BLaER1 treated with 17β-estradiol and CSF1 and Interleukin-3, amounts not matched to agents 10 nM and 100 nM (cell line): ENCODE results near the gene IL4R.
A peak's percentile ranks its signal among the peaks of the same experiment; 100 is the strongest.

Source experiments
- H3K27ac ChIP-seq, 11 experiments: shearing (Covaris generic); formaldehyde crosslinking; 2 replicates each; pipeline ENCODE4 v1.8.1; 2022
- H3K27me3 ChIP-seq, 11 experiments: shearing (Covaris generic); formaldehyde crosslinking; 2 replicates each; pipeline ENCODE4 v1.8.1; 2022
- H3K36me3 ChIP-seq, 11 experiments: shearing (Covaris generic); formaldehyde crosslinking; 2 replicates each; pipeline ENCODE4 v1.8.1; 2022
- H3K4me1 ChIP-seq, 10 experiments: shearing (Covaris generic); formaldehyde crosslinking; 2 replicates each; pipeline ENCODE4 v1.8.1; 2022
- H3K4me2 ChIP-seq, 11 experiments: shearing (Covaris generic); formaldehyde crosslinking; 2 replicates each; pipeline ENCODE4 v1.8.1; 2022
- H3K4me3 ChIP-seq, 10 experiments: shearing (Covaris generic); formaldehyde crosslinking; 2 replicates each; pipeline ENCODE4 v1.8.1; 2022
- H3K9ac ChIP-seq, 11 experiments: shearing (Covaris generic); formaldehyde crosslinking; 2 replicates each; pipeline ENCODE4 v1.8.1; 2022
- H3K9me3 ChIP-seq, 11 experiments: shearing (Covaris generic); formaldehyde crosslinking; replicated peaks in 1 of 11; 2 replicates each; pipeline ENCODE4 v1.8.1; 2022
- H4K20me1 ChIP-seq, 11 experiments: shearing (Covaris generic); formaldehyde crosslinking; 2 replicates each; pipeline ENCODE4 v1.8.1; 2022
- Cebpa-rat ChIP-seq, 11 experiments: shearing (Covaris generic); IDR thresholded peaks; 2 replicates each; pipeline ENCODE4 v1.8.1; 2022

Gene IL4R

DNA sequence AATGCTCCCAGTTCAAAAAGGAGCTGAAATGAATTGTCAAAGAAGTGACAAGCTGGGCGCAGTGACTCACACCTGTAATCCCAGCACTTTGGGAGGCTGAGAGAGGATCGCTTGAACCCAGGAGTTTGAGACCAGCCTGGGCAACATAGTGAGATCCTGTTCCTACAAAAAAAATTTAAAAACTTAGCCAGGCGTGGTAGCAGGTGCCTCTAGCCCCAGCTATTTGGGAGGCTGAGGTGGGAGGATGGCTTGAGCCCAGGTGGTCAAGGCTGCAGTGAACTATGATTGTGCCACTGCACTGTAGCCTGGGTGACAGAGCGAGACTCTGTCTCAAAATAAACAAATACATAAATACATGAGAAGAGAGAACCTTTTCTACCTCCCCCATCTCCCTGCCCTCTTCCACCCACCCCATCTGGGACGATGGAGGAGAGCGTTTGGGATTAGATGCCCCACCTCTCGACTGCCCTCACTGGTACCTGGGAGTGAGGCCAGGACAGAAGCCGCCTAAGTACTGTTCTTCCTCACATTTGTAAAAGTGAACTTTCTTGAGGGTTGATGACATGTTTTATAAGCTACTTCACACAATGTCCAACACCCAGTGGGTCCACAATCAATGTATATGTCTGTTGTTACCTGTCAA is 2.4 kb downstream of the IL4R start:
- H3K9me3 ChIP-seq, result no peaks in the 10 kb centered on the region
- peaks cover 0 to 32% (median 0%) of the 10 kb centered on the region in 11 experiments; a peak in 5 of 22 replicates for H3K36me3 ChIP-seq
- H4K20me1 ChIP-seq, result peaks cover 0 to 59% (median 27%) of the 10 kb centered on the region in 11 experiments; a peak in 11 of 22 replicates
- peaks cover 39 to 88% (median 74%) of the 10 kb centered on the region in 10 experiments for H3K4me1 ChIP-seq
- H3K4me2 ChIP-seq, result peak overlapping the region; percentile 86 to 97 (median 95); a peak in 21 of 22 replicates
- peak overlapping the region in 6 of 10 experiments; percentile 83 to 98 (median 92); a peak in 14 of 20 replicates for H3K4me3 ChIP-seq
- H3K27ac ChIP-seq, result peak overlapping the region in 8 of 11 experiments; percentile 13 to 98 (median 86); a peak in 9 of 22 replicates
- peaks cover 0 to 10% (median 0%) of the 10 kb centered on the region in 11 experiments; a peak in 5 of 22 replicates for H3K27me3 ChIP-seq
- peak overlapping the region in 7 of 11 experiments; percentile 88 to 98 (median 96); a peak in 9 of 22 replicates for H3K9ac ChIP-seq
- no peak; a peak in 1 of 22 replicates for TF ChIP-seq Cebpa-rat (IDR thresholded peaks at IDR 0.05)

GRCh38 chr16:27317320-27317719 is 3.5 kb downstream of the IL4R start:
- peak overlapping the region in 7 of 11 experiments; percentile 53 to 98 (median 67); a peak in 8 of 22 replicates for H3K9ac ChIP-seq
- H3K4me2 ChIP-seq, result peak overlapping the region in 10 of 11 experiments; percentile 72 to 97 (median 94); a peak in 18 of 22 replicates

GRCh38 chr16:27317738-27318391 is 4.1 kb downstream of the IL4R start:
- TF ChIP-seq Cebpa-rat (IDR thresholded peaks at IDR 0.05), result no peak
- Histone ChIP-seq H3K4me3 (peak overlapping the region in 6 of 10 experiments; percentile 16 to 98 (median 34); a peak in 7 of 20 replicates), H3K4me2 (peak overlapping the region; percentile 65 to 97 (median 94)), H3K9ac (peak overlapping the region; percentile 39 to 98 (median 65); a peak in 17 of 22 replicates), H3K36me3 (peaks cover 0 to 38% (median 0%) of the 10 kb centered on the region in 11 experiments; a peak in 5 of 22 replicates), H3K27ac (peak overlapping the region; percentile 49 to 98 (median 72); a peak in 21 of 22 replicates), H3K9me3 (no peaks in the 10 kb centered on the region), H3K27me3 (peaks cover 0 to 10% (median 0%) of the 10 kb centered on the region in 11 experiments; a peak in 5 of 22 replicates), H4K20me1 (peaks cover 0 to 60% (median 27%) of the 10 kb centered on the region in 11 experiments; a peak in 11 of 22 replicates), H3K4me1 (peaks cover 39 to 92% (median 86%) of the 10 kb centered on the region in 10 experiments)

More at GRCh38 chr16:27317320-27317719, 3.5 kb downstream of the IL4R start:
- Histone ChIP-seq H4K20me1 (peaks cover 0 to 60% (median 27%) of the 10 kb centered on the region in 11 experiments; a peak in 11 of 22 replicates), H3K4me3 (peak overlapping the region in 3 of 10 experiments; percentile 34 to 98 (median 94); a peak in 3 of 20 replicates), H3K36me3 (peaks cover 0 to 33% (median 0%) of the 10 kb centered on the region in 11 experiments; a peak in 5 of 22 replicates), H3K4me1 (peaks cover 39 to 90% (median 85%) of the 10 kb centered on the region in 10 experiments), H3K27ac (peak overlapping the region in 9 of 11 experiments; percentile 0 to 98 (median 75); a peak in 16 of 22 replicates), H3K27me3 (peaks cover 0 to 10% (median 0%) of the 10 kb centered on the region in 11 experiments; a peak in 5 of 22 replicates), H3K9me3 (no peaks in the 10 kb centered on the region)
- no peak for TF ChIP-seq Cebpa-rat (IDR thresholded peaks at IDR 0.05)

DNA sequence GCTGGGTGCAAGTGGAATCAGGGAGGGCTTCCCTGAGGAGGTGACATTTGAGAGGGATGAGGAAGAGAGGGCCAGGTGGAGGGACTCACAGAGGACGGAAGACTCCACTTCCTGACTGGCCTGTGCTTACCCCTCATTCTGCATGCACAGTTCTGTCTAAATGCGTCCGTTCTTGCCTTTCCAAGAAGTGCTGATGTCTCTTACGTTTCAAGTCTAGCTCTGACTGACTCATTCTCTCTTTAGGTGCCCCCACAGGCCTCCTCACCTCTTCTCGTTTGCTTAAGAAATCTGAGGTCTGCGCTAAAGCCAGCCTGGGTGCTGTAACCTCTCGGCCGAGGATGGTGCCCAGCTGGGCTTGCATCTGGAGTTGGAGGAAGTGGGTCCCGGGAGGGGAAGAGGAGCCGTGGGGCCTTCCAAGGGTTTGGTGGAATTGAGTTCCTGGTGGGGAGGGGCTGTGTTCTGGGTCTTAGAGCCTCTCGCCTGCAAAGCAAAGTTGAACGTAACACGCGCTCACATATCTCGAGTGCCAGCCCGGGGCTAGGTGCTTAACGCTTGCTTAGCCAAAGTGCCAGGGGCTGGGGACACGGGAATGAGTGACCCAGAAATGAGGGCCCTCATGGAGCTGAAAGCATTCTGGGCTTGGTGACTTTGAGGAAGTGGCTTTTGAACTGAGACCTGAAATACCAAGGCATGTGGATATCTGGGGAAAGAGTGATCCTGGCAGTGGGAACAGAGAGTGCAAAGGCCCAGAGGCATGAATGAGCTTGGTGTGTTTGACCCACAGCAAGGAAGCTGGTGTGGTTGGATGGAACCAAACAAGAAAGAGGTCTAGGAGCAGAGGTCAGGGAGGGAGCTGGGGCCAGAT is 4.8 kb downstream of the IL4R start:
- H3K4me3 ChIP-seq, result peak overlapping the region in 6 of 10 experiments; percentile 16 to 94 (median 34); a peak in 7 of 20 replicates
- H3K4me2 ChIP-seq, result peak overlapping the region; percentile 65 to 97 (median 94)
- H3K9ac ChIP-seq, result peak overlapping the region; percentile 39 to 98 (median 65); a peak in 20 of 22 replicates
- H3K36me3 ChIP-seq, result peaks cover 0 to 46% (median 0%) of the 10 kb centered on the region in 11 experiments; a peak in 5 of 22 replicates
- TF ChIP-seq Cebpa-rat (IDR thresholded peaks at IDR 0.05), result peak in 4 of 11 experiments; percentile 11 to 60 (median 23); a peak in 3 of 22 replicates
- no peaks in the 10 kb centered on the region for H3K9me3 ChIP-seq
- peaks cover 0 to 10% (median 0%) of the 10 kb centered on the region in 11 experiments; a peak in 4 of 22 replicates for H3K27me3 ChIP-seq
- H3K4me1 ChIP-seq, result peaks cover 33 to 94% (median 87%) of the 10 kb centered on the region in 10 experiments
- H3K27ac ChIP-seq, result peak overlapping the region; percentile 49 to 98 (median 72); a peak in 21 of 22 replicates
- H4K20me1 ChIP-seq, result peaks cover 0 to 60% (median 27%) of the 10 kb centered on the region in 11 experiments; a peak in 11 of 22 replicates

DNA sequence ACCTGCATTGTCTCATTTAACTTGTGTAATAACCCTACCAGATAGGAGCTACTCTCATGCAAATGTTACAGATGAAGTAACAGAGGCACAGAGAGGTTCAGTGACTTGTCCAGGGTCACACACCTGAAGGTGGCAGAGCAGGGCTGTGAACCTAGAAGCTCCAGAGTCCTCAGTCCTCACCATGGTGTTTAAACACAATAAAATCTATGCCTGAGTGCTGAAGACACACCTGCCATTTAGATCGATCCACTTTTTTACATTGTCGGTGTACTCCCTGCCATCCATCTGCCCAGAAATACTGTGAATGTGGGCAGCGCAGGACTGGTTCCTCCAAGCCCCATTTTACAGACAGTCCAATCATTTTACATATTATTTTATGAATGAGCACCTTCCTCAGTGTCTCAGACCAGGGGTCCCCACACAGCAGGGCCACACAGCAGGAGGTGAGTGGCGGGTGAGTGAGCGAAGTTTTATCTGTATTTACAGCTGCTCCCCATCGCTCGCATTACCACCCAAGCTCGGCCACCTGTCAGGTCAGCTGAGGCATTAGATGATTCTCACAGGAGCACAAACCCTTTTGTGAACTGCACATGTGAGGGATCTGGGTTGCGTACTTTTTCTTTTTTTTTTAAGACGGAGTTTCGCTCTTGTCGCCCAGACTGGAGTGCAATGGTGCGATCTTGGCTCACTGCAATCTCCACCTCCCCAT is 5.6 kb downstream of the IL4R start:
- Histone ChIP-seq H4K20me1 (peaks cover 0 to 60% (median 26%) of the 10 kb centered on the region in 11 experiments; a peak in 11 of 22 replicates), H3K4me2 (peak overlapping the region; percentile 65 to 97 (median 94); a peak in 21 of 22 replicates), H3K4me1 (peaks cover 31 to 100% (median 95%) of the 10 kb centered on the region in 10 experiments), H3K36me3 (peaks cover 0 to 54% (median 3%) of the 10 kb centered on the region in 11 experiments; a peak in 5 of 22 replicates), H3K9me3 (no peaks in the 10 kb centered on the region), H3K9ac (peak overlapping the region; percentile 28 to 98 (median 59); a peak in 17 of 22 replicates), H3K27me3 (peaks cover 0 to 6% (median 0%) of the 10 kb centered on the region in 11 experiments; a peak in 4 of 22 replicates), H3K27ac (peak overlapping the region; percentile 49 to 98 (median 72); a peak in 21 of 22 replicates), H3K4me3 (0 out of 20 replicates have a peak overlapping the region, but pooled peaks of 3 of the 10 experiments have one; percentile 33 to 94 (median 34))
- TF ChIP-seq Cebpa-rat (IDR thresholded peaks at IDR 0.05), result no peak

DNA sequence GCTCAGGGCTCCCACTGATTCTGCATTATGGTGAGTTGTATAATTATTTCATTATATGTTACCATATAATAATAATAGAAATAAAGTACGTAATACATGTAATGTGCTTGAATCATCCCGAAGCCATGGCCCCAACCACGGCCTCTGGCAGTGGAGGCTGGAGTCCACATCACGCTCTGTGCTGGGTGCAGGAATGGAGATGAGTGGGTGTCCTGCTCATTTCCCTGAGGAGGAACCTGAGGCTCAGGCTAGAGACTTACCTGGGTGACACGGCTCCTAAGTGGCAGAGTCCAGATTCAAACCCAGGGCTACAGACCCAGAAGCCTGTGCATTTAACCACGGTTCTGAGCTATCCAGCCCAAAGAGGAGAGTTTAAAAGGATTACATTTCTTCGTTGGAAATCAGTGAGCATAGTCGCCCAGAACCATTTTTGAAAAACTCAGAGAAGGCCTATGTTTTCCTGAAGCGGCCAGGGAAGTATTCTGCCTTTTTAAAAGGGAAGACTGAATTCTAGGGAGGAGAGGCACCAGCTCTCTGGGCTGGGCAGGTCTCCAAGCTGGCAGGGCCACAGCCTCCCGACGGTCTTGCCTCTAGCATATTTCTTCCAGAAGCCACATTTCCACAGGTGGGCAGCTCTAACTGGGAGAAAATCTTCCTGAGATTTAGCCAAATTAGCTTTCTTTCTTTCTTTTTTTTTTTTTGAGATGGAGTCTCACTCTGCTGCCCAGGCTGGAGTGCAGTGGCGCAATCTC is 6.7 kb downstream of the IL4R start:
- Histone ChIP-seq H3K4me3 (no peak overlapping the region), H3K4me1 (peaks cover 22 to 100% (median 97%) of the 10 kb centered on the region in 10 experiments), H4K20me1 (peaks cover 0 to 57% (median 16%) of the 10 kb centered on the region in 11 experiments; a peak in 11 of 22 replicates), H3K36me3 (peaks cover 0 to 61% (median 4%) of the 10 kb centered on the region in 11 experiments; a peak in 6 of 22 replicates), H3K9me3 (no peaks in the 10 kb centered on the region), H3K9ac (peak overlapping the region in 5 of 11 experiments; percentile 7 to 41 (median 32); a peak in 5 of 22 replicates), H3K4me2 (peak overlapping the region in 8 of 11 experiments; percentile 8 to 97 (median 50); a peak in 11 of 22 replicates), H3K27ac (peak overlapping the region in 9 of 11 experiments; percentile 12 to 82 (median 51); a peak in 13 of 22 replicates), H3K27me3 (no peaks in the 10 kb centered on the region)
- TF ChIP-seq Cebpa-rat (IDR thresholded peaks at IDR 0.05), result no peak
